ENCODE measurements around the gene KANK2. TPM values are rescaled to one million over a fixed set of nuclear protein-coding genes. Genes with fewer than 3 reads are reported as not detected.
A peak's percentile ranks its signal among the peaks of the same experiment; 100 is the strongest.
"Not testable (repeated sequence)": the region's sequence is repeated elsewhere in the genome, so short reads cannot be mapped to it uniquely, and the experiment has no call there.

KANK2 gene
- total RNA-seq, 1 experiment from 2014 or later = 10.9 TPM

- in situ Hi-C loops (cut with HindIII; ENCODE audit: low pct_unique_long_range_greater_than_20kb, low sequenced_read_pairs) = no loop called here
- no peak for DNase-seq (ENCODE audit: low read depth, low spot score)
Measured at GRCh38 chr19:11136400-11137101, 60.8 kb downstream of the KANK2 start.

GRCh38 chr19:11131471-11131870 lies 65.9 kb downstream of the KANK2 start:
- in situ Hi-C loops (cut with HindIII; ENCODE audit: low pct_unique_long_range_greater_than_20kb, low sequenced_read_pairs) = no loop called here
- no peak for DNase-seq (ENCODE audit: low read depth, low spot score)

- in situ Hi-C loops (cut with HindIII; ENCODE audit: low pct_unique_long_range_greater_than_20kb, low sequenced_read_pairs) = no loop called here
- peak; percentile 78 for DNase-seq (ENCODE audit: low read depth, low spot score)
Measured at GRCh38 chr19:11130824-11131455, 66.4 kb downstream of the KANK2 start.

- in situ Hi-C loops (cut with HindIII; ENCODE audit: low pct_unique_long_range_greater_than_20kb, low sequenced_read_pairs) = no loop called here
- DNase-seq (ENCODE audit: low read depth, low spot score) = no peak
Measured at GRCh38 chr19:11127905-11128304, 69.4 kb downstream of the KANK2 start.

- in situ Hi-C loops (cut with HindIII; ENCODE audit: low pct_unique_long_range_greater_than_20kb, low sequenced_read_pairs) = no loop called here
- peak; percentile 78 for DNase-seq (ENCODE audit: low read depth, low spot score)
Measured at GRCh38 chr19:11125994-11126685, 71.2 kb downstream of the KANK2 start.

- in situ Hi-C loops (cut with HindIII; ENCODE audit: low pct_unique_long_range_greater_than_20kb, low sequenced_read_pairs); DNase-seq (ENCODE audit: low read depth, low spot score): not testable (repeated sequence)
Measured at GRCh38 chr19:11124157-11124556, 73.2 kb downstream of the KANK2 start.

GRCh38 chr19:11123114-11123513 lies 74.2 kb downstream of the KANK2 start:
- in situ Hi-C loops (cut with HindIII; ENCODE audit: low pct_unique_long_range_greater_than_20kb, low sequenced_read_pairs) = no loop called here
- DNase-seq (ENCODE audit: low read depth, low spot score) = no peak

GRCh38 chr19:11121963-11122362 lies 75.4 kb downstream of the KANK2 start:
- in situ Hi-C loops (cut with HindIII; ENCODE audit: low pct_unique_long_range_greater_than_20kb, low sequenced_read_pairs); DNase-seq (ENCODE audit: low read depth, low spot score): not testable (repeated sequence)

GRCh38 chr19:11116507-11116906 lies 80.8 kb downstream of the KANK2 start:
- in situ Hi-C loops (cut with HindIII; ENCODE audit: low pct_unique_long_range_greater_than_20kb, low sequenced_read_pairs) = no loop called here
- no peak for DNase-seq (ENCODE audit: low read depth, low spot score)

- in situ Hi-C loops (cut with HindIII; ENCODE audit: low pct_unique_long_range_greater_than_20kb, low sequenced_read_pairs) = no loop called here
- no peak for DNase-seq (ENCODE audit: low read depth, low spot score)
Measured at GRCh38 chr19:11115895-11116446, 81.4 kb downstream of the KANK2 start.

GRCh38 chr19:11115042-11115441 lies 82.3 kb downstream of the KANK2 start:
- in situ Hi-C loops (cut with HindIII; ENCODE audit: low pct_unique_long_range_greater_than_20kb, low sequenced_read_pairs) = no loop called here
- no peak for DNase-seq (ENCODE audit: low read depth, low spot score)

Other genes starting within 250 kb of the KANK2 start
- gene SMARCA4, start 236.5 kb downstream of the KANK2 start, total RNA-seq (2014; rRNA removed; shearing (Covaris generic)) = 5.8 and 7.2 TPM in 2 replicates
- gene LDLR, start 108.1 kb downstream of the KANK2 start, total RNA-seq (2014; rRNA removed; shearing (Covaris generic)) = 39.0 and 51.2 TPM in 2 replicates
- gene SPC24, start 41.8 kb downstream of the KANK2 start, total RNA-seq (2014; rRNA removed; shearing (Covaris generic)) = 18.7 and 23.4 TPM in 2 replicates
- gene ANGPTL8, start 42.1 kb upstream of the KANK2 start, total RNA-seq (2014; rRNA removed; shearing (Covaris generic)) = not detected in 2 replicates
- gene DOCK6, start 65.0 kb upstream of the KANK2 start, total RNA-seq (2014; rRNA removed; shearing (Covaris generic)) = 3.5 and 3.9 TPM in 2 replicates
- not detected in 2 replicates for gene TSPAN16, start 98.6 kb upstream of the KANK2 start, total RNA-seq (2014; rRNA removed; shearing (Covaris generic))
- 7.6 and 9.3 TPM in 2 replicates for gene RAB3D, start 142.1 kb upstream of the KANK2 start, total RNA-seq (2014; rRNA removed; shearing (Covaris generic))
- gene TMEM205, start 148.7 kb upstream of the KANK2 start, total RNA-seq (2014; rRNA removed; shearing (Covaris generic)) = 79.4 and 87.3 TPM in 2 replicates
- gene CCDC159, start 149.0 kb upstream of the KANK2 start, total RNA-seq (2014; rRNA removed; shearing (Covaris generic)) = 1.5 and 1.7 TPM in 2 replicates
- gene PLPPR2, start 157.9 kb upstream of the KANK2 start, total RNA-seq (2014; rRNA removed; shearing (Covaris generic)) = 4.9 and 7.6 TPM in 2 replicates
- gene SWSAP1, start 177.1 kb upstream of the KANK2 start, total RNA-seq (2014; rRNA removed; shearing (Covaris generic)) = 1.0 and 2.4 TPM in 2 replicates
- 8.0 and 9.2 TPM in 2 replicates for gene EPOR, start 186.8 kb upstream of the KANK2 start, total RNA-seq (2014; rRNA removed; shearing (Covaris generic))
- gene RGL3, start 221.8 kb upstream of the KANK2 start, total RNA-seq (2014; rRNA removed; shearing (Covaris generic)) = 2.0 and 2.2 TPM in 2 replicates
- gene ODAD3, start 237.6 kb upstream of the KANK2 start, total RNA-seq (2014; rRNA removed; shearing (Covaris generic)) = 0.08 TPM in 1 of 2 replicates, not detected in the other
- 93.9 and 122 TPM in 2 replicates for gene PRKCSH, start 238.1 kb upstream of the KANK2 start, total RNA-seq (2014; rRNA removed; shearing (Covaris generic))